Pancreas (tissue), 10 donors: ENCODE results near the gene KSR1. TPM values are rescaled to one million over a fixed set of nuclear protein-coding genes. Genes with fewer than 3 reads are reported as not detected.
A peak's percentile ranks its signal among the peaks of the same experiment; 100 is the strongest.

ENCODE experiments used
- ATAC-seq, 4 donors: fragments of 200-7000 bp; cut with Tn5 transposase; one replicate each; pipeline versions ENCODE4 v1.8.0 to v1.9.1; 2020; ENCODE audit warnings: mild to moderate bottlenecking in 4 of 4, moderate library complexity in 4 of 4
- DNase-seq, 6 donors: peaks; one replicate each; pipeline ENCODE4 v3.0.0-alpha.2; 2020
- FAIRE-seq: peaks from 2 replicates; lab custom pipeline; 2012; peaks lifted over from hg19 to GRCh38; lab: Jason Lieb, UNC
- H3K27ac ChIP-seq, 4 donors: fragments of 200-600 bp; sonication (generic); 1 replicate in 3 of 4; 2 replicates in 1 of 4; pipeline versions ENCODE4 v1.5.0 to v1.8.0; 2020
- H3K27me3 ChIP-seq, 4 donors: fragments of 200-600 bp; one replicate each; pipeline ENCODE4 v1.8.0; 2021
- H3K36me3 ChIP-seq, 3 donors: fragments of 200-600 bp; sonication (generic) in 1 of 3; one replicate each; pipeline versions ENCODE4 v1.5.0 to v1.8.0; 2020 to 2021
- H3K4me1 ChIP-seq, 3 donors: fragments of 200-600 bp; one replicate each; pipeline ENCODE4 v1.8.0; 2021
- H3K4me3 ChIP-seq, 4 donors: fragments of 200-600 bp; sonication (generic) in 2 of 4; one replicate each; pipeline versions ENCODE4 v1.5.0 to v1.8.0; 2020 to 2021
- H3K9me3 ChIP-seq, 4 donors: fragments of 200-600 bp; one replicate each; pipeline ENCODE4 v1.8.0; 2021
- CTCF ChIP-seq, 4 donors: fragments of 200-600 bp; sonication (generic) in 3 of 4; IDR thresholded peaks; one replicate each; pipeline versions ENCODE4 v1.5.0 to v1.8.0; 2021; ENCODE audit warnings: antibody characterized with exemption in 4 of 4
- WGBS, 2 donors: extraction: QIAGEN DNeasy Blood & Tissue Kit; methylation state at CpG; one replicate each; pipeline ENCODE4 v1.1.7; 2013; 5-methylcytosine and 5-hydroxymethylcytosine counted together
- intact Hi-C, 3 donors: fragments of 100-400 bp; cut with DNase I; formaldehyde crosslinking; loops; one replicate each; pipeline versions ENCODE4 v1.11.1 to v1.14.2; 2022
- polyA plus RNA-seq, 2 donors: library from polyadenylated mRNA; stranded (reverse); fragments of 200-250 nt; gene quantifications; one replicate each; pipeline ENCODE4 v1.2.3, GENCODE V29; 2013
- total RNA-seq, 6 donors: library from RNA; stranded (reverse); fragmentation: NEBNext Ultra II Directional in 4 of 6; extraction: Animal tissue kit (Norgen Biotek cat#: 25700) in 4 of 6; gene quantifications; one replicate each; pipeline versions ENCODE4 v1.2.1 to v1.2.4, GENCODE V29; 2021 to 2023
- donor health status: healthy with polysubstance abuse.
- donor health status: DM: no; HTN: no; CAD: no; lungs with moderate emphysema.
- donor health status: DM: no; HTN: no; CAD: no.
- donor health status: control.
- donor health status: control.
- donor health status: Bipolar disorder and iron deficiency.
- donor health status: DM: yes; HTN: yes; CAD: no.
- donor health status: DM: no; HTN: no; CAD: no.
- donor health status: DM: no; HTN: no; CAD: no.
- donor health status: DM: yes; HTN: yes; CAD: no.

KSR1 gene
- total and polyA plus RNA-seq, 8 donors = 68.2 to 139 (median 103) TPM

- intact Hi-C loops = loop anchor here in 1 of 3 donors (10.0 kb wide), 1 partner anchor 133 kb away; no protein-coding TSS in a partner anchor
- no peak for TF ChIP-seq CTCF (IDR thresholded peaks at IDR 0.05)
- 96 to 100% methylated on average over 3 of the region's 3 CpGs for WGBS, 2 donors
- Histone ChIP-seq H3K4me1 (no peaks in the 10 kb centered on the region), H3K9me3 (no peaks in the 10 kb centered on the region), H3K36me3 (no peaks in the 10 kb centered on the region), H3K27me3 (no peaks in the 10 kb centered on the region), H3K27ac (no peak overlapping the region), H3K4me3 (no peak overlapping the region)
- no peak for FAIRE-seq
- no peak for ATAC-seq
- no peak for DNase-seq
Measured at GRCh38 chr17:27451906-27452305, 4.3 kb upstream of the KSR1 start.

GRCh38 chr17:27452828-27453227 is 3.4 kb upstream of the KSR1 start:
- intact Hi-C loops = loop anchor here in 1 of 3 donors (10.0 kb wide), 1 partner anchor 132 kb away; no protein-coding TSS in a partner anchor
- no peak overlapping the region for H3K4me3 ChIP-seq
- 67 to 68% methylated on average over 5 of the region's 5 CpGs for WGBS, 2 donors
- H3K27ac ChIP-seq = no peak overlapping the region
- no peaks in the 10 kb centered on the region for H3K36me3 ChIP-seq
- no peak for TF ChIP-seq CTCF (IDR thresholded peaks at IDR 0.05)
- no peaks in the 10 kb centered on the region for H3K27me3 ChIP-seq
- H3K9me3 ChIP-seq = no peaks in the 10 kb centered on the region
- ATAC-seq (no peak), DNase-seq (no peak), FAIRE-seq (no peak)
- peaks cover 0 to under 1% (median 0%) of the 10 kb centered on the region in 3 donors for H3K4me1 ChIP-seq

DNA sequence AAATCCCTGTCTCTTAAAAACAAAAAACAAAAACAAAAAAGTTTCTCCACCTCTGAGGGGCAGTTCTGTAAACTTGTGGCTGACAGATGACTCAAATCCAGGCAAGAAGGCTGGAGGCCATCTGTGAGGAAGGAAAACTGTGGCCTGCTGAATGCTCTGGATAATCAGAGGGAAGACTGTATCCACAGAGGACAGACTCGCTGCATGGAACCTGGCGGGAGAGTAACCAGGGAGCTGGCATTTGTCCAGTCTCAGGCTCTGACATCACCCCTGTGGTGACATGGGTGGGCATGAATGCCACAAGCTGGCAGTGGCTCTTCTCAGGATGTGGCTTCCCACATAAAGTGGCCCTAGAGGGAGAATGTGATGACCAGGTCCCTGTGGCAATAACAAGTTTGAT is 2.8 kb upstream of the KSR1 start:
- Histone ChIP-seq H3K9me3 (no peaks in the 10 kb centered on the region), H3K27me3 (no peaks in the 10 kb centered on the region), H3K27ac (no peak overlapping the region), H3K36me3 (no peaks in the 10 kb centered on the region), H3K4me3 (no peak overlapping the region), H3K4me1 (peaks cover 0 to 7% (median 0%) of the 10 kb centered on the region in 3 donors)
- TF ChIP-seq CTCF (IDR thresholded peaks at IDR 0.05) = no peak
- FAIRE-seq (no peak), DNase-seq (no peak), ATAC-seq (no peak)
- WGBS, 2 donors = 81 to 82% methylated on average over 2 of the region's 2 CpGs
- intact Hi-C loops = loop anchor here in 1 of 3 donors (10.0 kb wide), 1 partner anchor 131 kb away; no protein-coding TSS in a partner anchor

GRCh38 chr17:27454089-27454488 is 2.2 kb upstream of the KSR1 start:
- intact Hi-C loops = loop anchor here in 1 of 3 donors (10.0 kb wide), 1 partner anchor 131 kb away; no protein-coding TSS in a partner anchor
- no peak for FAIRE-seq
- no peak for ATAC-seq
- no peaks in the 10 kb centered on the region for H3K27me3 ChIP-seq
- no peak overlapping the region for H3K4me3 ChIP-seq
- WGBS, 2 donors = 82 to 84% methylated on average over 4 of the region's 4 CpGs
- H3K27ac ChIP-seq = no peak overlapping the region
- H3K36me3 ChIP-seq = no peaks in the 10 kb centered on the region
- no peaks in the 10 kb centered on the region for H3K9me3 ChIP-seq
- H3K4me1 ChIP-seq = peaks cover 0 to 13% (median 0%) of the 10 kb centered on the region in 3 donors
- TF ChIP-seq CTCF (IDR thresholded peaks at IDR 0.05) = no peak
- DNase-seq = no peak

DNA sequence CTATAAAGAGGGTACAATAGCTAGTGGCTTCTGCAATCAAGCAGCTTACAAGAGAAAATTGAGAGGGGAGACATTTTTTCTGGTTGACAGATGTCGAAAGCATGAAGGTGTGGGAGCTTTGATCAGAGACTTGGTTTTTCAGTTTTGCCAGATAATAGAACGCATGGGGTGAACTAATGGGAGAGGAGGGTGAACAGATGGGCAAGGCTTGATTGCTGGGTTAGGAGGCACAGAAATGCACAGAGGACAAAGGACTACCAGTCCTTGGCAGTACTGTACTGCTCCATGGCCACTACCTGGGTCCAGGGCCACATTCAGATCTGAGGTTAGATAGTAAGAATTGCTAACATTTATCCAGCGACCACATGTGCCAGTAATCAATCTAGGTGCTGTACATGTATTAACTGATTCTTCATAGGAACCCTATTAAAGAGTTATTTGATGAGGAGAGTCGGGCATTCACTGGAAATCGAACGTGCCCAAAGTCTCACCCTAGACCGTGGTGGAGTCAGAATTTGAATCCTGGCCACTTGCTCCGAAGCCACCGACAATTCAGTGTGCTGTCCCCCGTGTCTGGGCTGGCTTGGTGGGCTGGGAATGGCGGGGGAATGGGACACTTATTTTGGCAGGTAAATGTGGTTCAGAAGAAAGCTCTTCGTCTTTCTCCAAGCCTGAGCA is 873 bp upstream of the KSR1 start:
- Histone ChIP-seq H3K27me3 (no peaks in the 10 kb centered on the region), H3K4me1 (peaks cover 0 to 15% (median 8%) of the 10 kb centered on the region in 3 donors), H3K27ac (peak overlapping the region in 3 of 4 donors; percentile 47 to 69 (median 57)), H3K4me3 (peak overlapping the region in 3 of 4 donors; percentile 72 to 86 (median 82)), H3K9me3 (no peaks in the 10 kb centered on the region), H3K36me3 (no peaks in the 10 kb centered on the region)
- ATAC-seq = no peak
- no peak for FAIRE-seq
- no peak for TF ChIP-seq CTCF (IDR thresholded peaks at IDR 0.05)
- 13 to 16% methylated on average over 12 of the region's 12 CpGs for WGBS, 2 donors
- no peak for DNase-seq
- intact Hi-C loops = loop anchor here in 1 of 3 donors (10.0 kb wide), 1 partner anchor 129 kb away; no protein-coding TSS in a partner anchor
